NCI-H510A treated with DMSO at 0.1 percent for 48 hours (cell line): ENCODE results near the gene ZBED4.

ENCODE experiments used
- DNase-seq: peaks from one replicate; lab custom pipeline; 2025; lab: John Stamatoyannopoulos, UW

ZBED4 gene

GRCh38 chr22:49920859-49921258 is 67.2 kb downstream of the ZBED4 start:
- DNase-seq, result no peak

GRCh38 chr22:49921508-49922278 is 68.0 kb downstream of the ZBED4 start:
- no peak for DNase-seq

DNA sequence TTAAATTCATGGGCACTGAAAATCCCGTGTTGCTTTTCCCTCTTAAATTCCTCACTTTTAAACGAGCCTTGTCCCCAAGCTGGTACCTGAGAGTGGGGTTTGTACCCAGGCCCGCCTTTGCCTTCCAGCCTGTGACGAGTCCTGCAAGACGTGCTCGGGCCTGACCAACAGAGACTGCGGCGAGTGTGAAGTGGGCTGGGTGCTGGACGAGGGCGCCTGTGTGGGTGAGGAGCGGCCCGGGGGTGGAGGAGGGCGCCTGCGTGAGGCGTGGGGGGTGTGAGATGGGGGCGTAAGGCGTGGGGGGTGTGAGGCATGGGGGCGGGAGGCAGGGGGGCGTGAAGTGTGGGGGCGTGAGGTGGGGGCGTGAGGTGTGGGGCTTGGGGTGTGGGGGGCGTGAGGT is 68.8 kb downstream of the ZBED4 start:
- DNase-seq, result no peak

- DNase-seq, result no peak
Observed at GRCh38 chr22:49922926-49923325, 69.3 kb downstream of the ZBED4 start.

DNA sequence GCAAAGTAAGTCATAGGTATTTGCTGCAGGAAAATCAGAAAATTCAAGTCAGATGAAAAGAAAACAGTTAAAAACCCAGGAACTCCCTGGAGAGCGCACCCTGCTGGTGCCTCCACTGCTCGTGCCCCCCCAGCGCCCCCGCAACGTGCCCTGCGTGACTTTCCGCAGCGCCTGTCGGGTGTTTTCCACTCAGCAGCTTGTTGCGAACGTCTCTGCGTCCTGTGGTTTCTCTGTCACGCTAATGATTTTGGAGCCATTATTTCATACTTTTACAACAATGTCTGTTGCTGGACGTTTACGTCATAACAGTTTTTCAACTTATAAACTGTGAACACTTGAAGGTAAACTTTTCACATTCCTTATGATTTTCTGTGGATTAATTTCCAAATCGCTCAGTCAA is 69.8 kb downstream of the ZBED4 start:
- no peak for DNase-seq

DNA sequence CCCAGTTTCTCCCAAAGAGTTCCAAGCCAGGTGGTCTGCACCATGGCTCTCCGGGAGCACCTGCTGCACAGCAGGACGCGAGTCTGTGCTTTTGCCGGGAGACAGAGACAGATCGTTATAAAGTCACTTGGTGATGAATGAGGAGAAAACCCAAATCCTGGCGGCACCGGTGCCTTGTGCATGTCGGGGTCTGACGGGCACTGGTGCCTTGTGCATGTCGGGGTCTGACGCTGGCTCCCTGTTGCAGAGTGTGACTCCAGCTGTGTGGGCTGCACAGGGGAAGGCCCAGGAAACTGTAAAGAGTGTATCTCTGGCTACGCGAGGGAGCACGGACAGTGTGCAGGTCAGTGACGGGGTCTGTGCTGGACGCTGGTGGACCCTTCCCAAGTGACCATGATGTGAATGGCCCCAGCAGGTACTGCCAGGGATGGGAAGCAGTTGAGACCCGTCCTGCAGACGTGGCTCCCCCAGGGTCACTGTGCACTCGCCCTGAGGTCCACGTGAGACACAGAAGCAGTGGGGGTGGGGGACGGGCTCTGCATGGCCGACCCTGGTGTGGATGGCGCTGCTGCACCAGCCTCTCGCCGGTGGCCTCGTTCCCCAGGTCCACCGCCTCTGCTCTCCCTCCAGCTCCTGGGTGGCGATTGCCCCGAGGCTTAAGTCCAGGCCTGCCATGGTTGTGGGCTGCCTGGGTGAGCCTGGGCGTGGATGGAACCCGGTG is 70.6 kb downstream of the ZBED4 start:
- DNase-seq, result no peak

DNA sequence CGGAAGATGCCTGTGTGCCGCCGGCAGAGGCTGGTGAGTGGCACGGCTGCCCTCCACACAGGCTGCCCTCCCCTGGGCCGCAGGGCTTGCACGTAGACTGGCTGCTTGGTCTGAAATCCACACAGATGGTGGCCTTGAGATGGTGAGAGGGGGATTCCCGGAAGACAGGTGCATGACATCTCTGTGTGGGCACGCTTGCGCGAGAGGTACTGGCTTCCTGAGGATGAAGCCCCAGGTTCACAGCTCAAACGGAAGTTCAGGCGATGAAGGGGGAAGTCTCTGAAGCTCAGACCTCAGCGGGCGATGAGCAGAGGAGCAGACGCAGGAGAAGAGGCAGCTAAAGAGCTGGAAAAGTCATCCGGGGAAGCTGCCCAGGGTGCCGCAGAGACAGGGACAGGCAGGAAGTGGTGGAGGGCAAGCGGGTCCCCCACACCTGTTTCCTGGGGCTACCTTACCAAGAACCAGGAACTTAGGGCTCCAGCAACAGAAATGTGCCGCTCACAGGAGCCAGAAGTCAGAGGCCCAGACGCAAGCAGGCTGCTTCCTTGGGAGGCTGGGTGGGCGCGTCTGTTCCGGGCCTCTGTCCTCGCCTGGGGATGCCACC is 72.0 kb downstream of the ZBED4 start:
- no peak for DNase-seq

- DNase-seq, result no peak
Observed at GRCh38 chr22:49926916-49927315, 73.3 kb downstream of the ZBED4 start.

- no peak for DNase-seq
Observed at GRCh38 chr22:49927483-49928184, 74.0 kb downstream of the ZBED4 start.

DNA sequence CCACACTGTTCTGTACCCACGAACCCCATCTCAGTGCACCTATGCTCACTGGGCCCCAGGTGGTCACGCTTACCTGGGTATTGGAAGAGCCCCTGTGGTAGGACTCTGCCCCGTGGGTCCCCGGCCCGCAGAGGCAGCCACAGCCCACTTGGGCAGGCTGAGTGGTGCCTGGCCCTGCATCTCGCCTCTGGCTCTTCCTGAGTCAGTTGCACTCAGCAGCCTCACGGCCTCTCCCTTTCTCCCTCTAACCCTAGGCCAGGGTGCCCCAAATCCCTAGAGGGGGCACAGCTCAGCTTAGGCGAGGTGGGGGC is 74.5 kb downstream of the ZBED4 start:
- no peak for DNase-seq

DNA sequence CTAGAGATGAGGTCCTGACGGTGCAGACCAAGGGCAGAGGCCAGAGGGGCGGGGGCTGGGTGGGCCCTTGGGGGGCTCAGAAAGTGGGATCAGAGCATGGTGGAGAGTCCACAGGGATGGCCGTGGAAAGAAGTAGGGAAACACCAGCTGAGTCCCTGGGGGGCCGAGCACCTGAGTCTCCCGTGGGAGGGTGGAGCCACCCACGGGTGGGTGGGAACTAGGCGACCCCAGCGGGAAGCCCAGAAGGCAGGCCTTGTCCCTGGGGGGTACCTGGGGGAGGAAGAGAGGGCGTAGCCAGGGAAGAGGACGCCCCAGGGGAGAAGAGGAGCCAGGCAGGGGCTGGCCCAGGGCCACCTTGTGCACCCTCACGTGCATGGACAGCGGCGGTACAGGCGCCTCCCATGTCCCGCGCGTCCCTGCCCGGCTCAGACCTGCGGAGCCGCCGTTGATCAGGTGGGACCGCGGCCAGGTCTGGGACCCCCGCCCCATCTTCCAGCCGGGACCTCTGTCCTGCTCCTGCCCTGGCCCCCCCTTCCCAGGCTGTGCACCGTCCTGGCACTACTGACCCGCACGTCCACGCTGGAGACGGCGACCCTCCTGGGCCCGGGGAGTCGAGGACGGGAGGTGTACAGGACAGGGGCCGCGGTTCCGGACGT is 75.0 kb downstream of the ZBED4 start:
- DNase-seq, result no peak

- DNase-seq, result no peak
Observed at GRCh38 chr22:49929211-49929979, 75.8 kb downstream of the ZBED4 start.

DNA sequence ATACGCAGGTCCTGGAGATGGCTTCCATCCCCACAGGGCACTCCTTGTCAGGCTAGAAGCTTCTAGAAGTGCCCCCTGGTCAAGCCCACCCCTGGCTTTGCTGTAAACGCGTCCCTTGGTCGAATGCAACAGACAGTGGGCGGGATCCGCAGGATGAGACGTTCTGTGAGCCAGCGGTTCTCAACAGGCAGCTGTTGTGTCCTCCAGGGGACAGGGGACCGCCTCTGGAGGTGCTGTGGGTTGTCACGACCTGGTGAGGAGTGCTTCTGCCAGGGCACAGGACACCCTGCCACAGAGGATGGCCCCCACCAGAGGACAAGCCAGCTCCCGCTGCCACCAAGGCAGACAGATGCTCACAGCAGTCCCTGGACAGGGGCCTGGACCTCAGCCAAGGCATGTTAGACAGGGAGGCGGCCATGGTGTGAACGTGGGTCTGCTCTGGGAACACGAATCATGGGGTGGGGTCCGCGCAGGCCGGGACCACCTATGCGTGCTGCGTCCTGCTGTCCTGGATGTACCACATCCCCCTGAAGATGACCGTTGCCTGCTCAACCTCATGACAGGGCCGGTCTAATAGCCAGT is 76.4 kb downstream of the ZBED4 start:
- DNase-seq, result no peak

- peak; percentile 54 for DNase-seq
Observed at GRCh38 chr22:49930596-49931412, 77.2 kb downstream of the ZBED4 start.

GRCh38 chr22:49933236-49934159 is 79.9 kb downstream of the ZBED4 start:
- DNase-seq, result no peak

- DNase-seq, result no peak
Observed at GRCh38 chr22:49934160-49934890, 80.7 kb downstream of the ZBED4 start.

DNA sequence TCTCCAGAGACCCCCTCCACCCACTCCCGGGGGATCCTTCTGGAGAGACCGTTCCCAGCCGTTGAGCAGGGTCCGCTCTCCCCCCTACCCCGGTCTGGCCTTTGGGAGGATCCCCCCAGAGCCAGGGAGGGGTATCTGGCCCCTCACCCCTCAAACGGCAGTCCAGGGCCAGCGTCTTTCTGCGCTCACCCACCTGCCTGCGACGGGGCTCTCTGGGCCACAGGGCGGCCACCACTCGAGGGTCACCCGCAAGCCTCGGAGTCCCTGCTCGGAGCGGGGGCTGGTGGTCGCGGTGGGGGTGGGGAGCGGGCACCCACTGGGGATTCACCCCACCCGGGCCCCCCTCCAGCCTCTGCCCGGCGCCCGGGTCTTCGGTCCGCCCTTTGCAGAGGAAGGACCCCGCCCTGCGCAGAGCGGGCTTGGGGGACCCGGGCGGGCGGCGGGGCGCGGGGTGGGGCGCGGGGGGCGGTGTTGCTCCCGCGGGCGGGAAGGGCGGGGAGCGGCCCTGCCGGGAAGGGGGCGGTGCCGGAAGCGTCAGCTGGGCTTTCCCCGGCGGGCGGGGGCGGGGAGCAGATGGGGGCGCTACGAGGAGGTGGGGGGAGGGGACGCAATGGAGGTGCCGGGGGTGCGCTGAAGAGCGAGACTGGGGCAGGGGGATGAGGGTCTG is 81.4 kb downstream of the ZBED4 start:
- DNase-seq, result peak; percentile 18

DNA sequence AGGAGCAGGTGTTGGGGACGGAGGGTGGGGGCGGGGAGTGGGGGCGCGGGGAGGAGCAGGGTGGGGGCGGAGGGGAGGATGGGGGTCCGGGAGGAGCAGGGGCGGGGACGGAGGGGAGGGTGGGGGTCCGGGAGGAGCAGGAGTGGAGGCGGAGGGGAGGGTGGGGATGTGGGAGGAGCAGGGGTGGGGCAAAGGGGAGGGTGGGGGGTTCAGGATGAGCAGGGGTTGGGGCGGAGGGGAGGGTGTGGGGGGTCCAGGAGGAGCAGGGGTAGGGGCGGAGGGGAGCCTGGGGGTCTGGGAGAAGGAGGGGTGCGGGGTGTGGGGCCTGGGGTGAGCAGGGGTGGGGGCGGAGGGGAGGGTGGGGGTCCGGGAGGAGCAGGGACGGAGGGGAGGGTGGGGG is 81.9 kb downstream of the ZBED4 start:
- no peak for DNase-seq
